Mononuclear cell (primary cell): ENCODE results near the gene TAAR5. TPM values are rescaled to one million over a fixed set of nuclear protein-coding genes. Genes with fewer than 3 reads are reported as not detected.
"Not testable (repeated sequence)": the region's sequence is repeated elsewhere in the genome, so short reads cannot be mapped to it uniquely, and the experiment has no call there.

Experiments
- H3K27me3 ChIP-seq: 2 replicates; pipeline ENCODE4 v1.6.0; 2011; ENCODE audit warnings: low read length, control low read depth; ENCODE audit not compliant: insufficient read depth
- H3K4me1 ChIP-seq: 2 replicates; pipeline ENCODE4 v1.5.1; 2011; ENCODE audit warnings: mild to moderate bottlenecking, low read length, control low read depth; ENCODE audit not compliant: insufficient read depth
- H3K4me3 ChIP-seq: 2 replicates; pipeline ENCODE4 v1.5.1; 2011; ENCODE audit warnings: mild to moderate bottlenecking, low read length, moderate library complexity
- H3K9me3 ChIP-seq: 2 replicates; pipeline ENCODE4 v1.5.1; 2011; ENCODE audit warnings: low read depth, mild to moderate bottlenecking, control low read depth, low read length
- total RNA-seq: library from RNA; depleted of rRNA; stranded (reverse); fragments of >200 nt; gene quantifications from one replicate; pipeline ENCODE4 v1.2.3, GENCODE V29; 2012

Gene TAAR5
- total RNA-seq, 1 donor, result not detected

DNA sequence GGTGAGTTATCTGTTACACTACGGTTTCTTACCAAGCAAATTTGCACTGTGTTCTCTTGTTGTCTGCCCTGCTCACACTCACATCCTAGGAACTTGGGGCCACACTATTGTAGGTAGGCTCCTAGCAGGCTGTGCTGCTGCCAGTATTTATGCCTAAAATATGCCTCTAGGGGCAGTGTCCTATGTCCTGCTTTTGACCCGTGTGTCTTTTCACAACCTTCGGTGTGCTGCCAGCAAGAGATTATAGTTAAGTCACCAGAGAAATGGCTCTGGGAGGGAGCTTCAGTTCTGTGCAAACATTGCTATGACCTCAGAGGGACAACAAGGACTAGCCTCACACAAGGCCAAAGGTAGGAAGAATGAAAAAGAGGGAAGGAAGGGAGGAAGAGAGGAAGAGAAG lies 8.9 kb upstream of the TAAR5 start:
- Histone ChIP-seq H3K9me3 (no peaks in the 10 kb centered on the region), H3K4me1 (no peaks in the 10 kb centered on the region), H3K27me3 (peaks cover 8% of the 10 kb centered on the region), H3K4me3 (no peak overlapping the region)

DNA sequence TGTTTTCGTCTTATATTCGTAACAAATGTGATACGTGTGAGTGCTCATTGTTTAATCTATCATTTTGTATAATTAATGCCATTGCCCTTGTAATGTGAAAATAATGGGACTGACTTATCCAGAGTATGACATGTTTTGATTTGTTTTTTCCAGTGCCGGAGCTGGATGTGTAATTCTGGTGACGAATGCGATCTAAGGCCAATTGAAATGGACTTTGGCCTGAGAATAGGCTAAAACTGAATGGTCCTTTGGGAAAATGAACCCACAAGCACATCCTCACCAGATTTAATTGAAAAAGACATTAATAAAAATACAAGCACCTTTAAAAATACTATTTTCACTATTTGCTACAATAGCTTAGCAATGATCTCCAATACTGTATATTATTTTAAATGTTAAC lies 6.7 kb upstream of the TAAR5 start:
- Histone ChIP-seq H3K9me3 (no peaks in the 10 kb centered on the region), H3K4me1 (peaks cover 13% of the 10 kb centered on the region), H3K27me3 (peaks cover 8% of the 10 kb centered on the region), H3K4me3 (no peak overlapping the region)

DNA sequence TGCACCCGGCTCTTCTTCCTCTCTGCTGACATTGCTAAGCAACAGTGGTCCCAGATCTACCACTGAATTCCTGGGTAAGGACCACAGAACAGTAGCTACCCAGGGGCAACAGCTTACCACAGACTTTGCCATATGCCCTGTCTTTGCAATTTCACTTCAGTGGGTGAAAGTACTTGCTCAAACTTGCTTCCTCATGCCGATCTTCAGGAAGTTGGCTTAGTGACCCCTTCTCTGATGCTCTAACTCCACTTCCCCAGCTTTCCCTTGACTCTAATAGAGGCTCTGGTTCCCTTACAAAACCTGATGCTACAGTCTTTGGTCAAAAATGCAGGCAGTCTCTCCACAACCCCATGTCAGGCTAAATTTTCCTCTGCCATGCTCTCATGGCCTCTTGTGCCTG lies 3.3 kb upstream of the TAAR5 start:
- no peak overlapping the region for H3K4me3 ChIP-seq
- H3K4me1 ChIP-seq, result peaks cover 13% of the 10 kb centered on the region
- peaks cover 3% of the 10 kb centered on the region for H3K27me3 ChIP-seq
- H3K9me3 ChIP-seq, result no peaks in the 10 kb centered on the region

DNA sequence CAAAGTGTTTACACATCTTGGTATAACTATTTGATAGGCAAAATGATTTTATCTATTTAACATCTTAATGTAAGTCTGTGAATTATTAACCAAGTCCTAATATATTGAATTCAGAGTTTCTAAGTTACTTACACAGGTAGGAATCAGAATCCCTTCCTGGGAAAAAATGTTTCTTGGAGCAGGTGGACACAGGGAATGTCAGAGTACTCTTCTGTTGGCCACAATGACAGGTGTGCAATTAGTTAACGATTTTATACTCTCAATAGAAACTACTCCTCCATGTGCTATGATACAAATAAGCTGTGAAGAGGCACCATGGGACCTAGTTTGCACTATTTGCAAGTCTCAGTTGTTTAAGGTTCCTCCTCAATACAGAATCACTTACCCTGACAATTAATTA lies 821 bp upstream of the TAAR5 start:
- Histone ChIP-seq H3K27me3 (no peaks in the 10 kb centered on the region), H3K4me3 (no peak overlapping the region), H3K4me1 (peaks cover 16% of the 10 kb centered on the region), H3K9me3 (no peaks in the 10 kb centered on the region)

DNA sequence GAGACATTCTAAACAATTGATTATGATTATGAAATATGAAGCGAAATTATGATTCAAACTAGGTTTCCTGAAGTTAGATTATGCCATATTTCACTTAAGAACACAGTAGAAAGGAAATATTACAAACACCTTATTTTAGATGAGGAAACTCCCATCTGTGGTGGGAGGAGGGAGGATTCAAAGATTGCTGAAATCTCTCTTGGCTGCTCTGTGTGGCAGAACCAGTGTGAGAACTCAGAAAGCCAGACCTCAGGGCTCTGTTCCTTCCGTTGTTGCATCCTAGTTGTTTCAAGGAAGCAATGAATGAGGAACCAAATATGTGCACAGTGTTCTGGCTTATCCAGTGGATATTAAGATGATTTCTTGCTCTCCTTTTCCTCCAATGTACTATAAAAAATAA lies 2.1 kb downstream of the TAAR5 start:
- no peaks in the 10 kb centered on the region for H3K9me3 ChIP-seq
- H3K4me1 ChIP-seq, result peaks cover 6% of the 10 kb centered on the region
- no peaks in the 10 kb centered on the region for H3K27me3 ChIP-seq
- H3K4me3 ChIP-seq, result no peak overlapping the region

DNA sequence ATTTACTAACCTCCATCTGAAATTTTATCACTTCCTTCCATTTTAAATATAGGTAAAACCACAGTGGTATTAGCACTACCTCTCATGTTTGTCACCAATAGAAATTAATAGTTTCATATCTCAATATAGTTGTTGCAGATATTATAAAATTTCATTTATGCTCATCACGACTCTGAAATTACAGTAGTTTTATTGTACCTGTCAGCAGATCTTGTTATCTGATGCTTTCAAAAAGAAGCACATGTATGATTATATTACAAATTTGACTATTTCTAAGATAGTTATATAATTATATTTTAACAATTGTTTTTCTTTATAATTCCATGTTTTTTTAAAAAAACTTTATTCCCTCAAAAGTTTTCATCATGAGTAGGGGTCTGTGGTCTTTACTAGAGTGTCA lies 4.8 kb downstream of the TAAR5 start:
- Histone ChIP-seq H3K27me3 (peaks cover 3% of the 10 kb centered on the region), H3K4me3 (no peak overlapping the region), H3K9me3 (no peaks in the 10 kb centered on the region), H3K4me1 (peaks cover 3% of the 10 kb centered on the region)

DNA sequence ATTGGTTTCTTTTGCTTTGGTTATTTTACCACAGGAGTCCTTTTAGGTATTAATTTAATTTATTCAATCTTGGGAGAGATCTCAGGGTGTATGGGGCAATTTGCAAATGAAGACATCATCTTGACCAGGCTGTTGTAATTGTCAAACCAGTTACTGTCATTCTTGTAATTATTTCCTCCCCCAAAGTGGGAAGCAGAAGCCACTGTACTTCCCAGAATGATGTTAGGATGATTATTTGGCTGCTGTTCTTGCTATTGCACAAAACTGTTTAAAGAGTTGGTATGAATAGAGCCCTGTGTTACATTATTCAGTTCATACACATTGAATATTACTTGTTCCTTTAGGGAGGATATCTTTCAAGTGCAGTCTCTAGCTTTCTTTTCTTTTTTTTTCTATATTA lies 17.8 kb downstream of the TAAR5 start:
- peaks cover 10% of the 10 kb centered on the region for H3K27me3 ChIP-seq
- no peaks in the 10 kb centered on the region for H3K9me3 ChIP-seq
- H3K4me1 ChIP-seq, result no peaks in the 10 kb centered on the region
- no peak overlapping the region for H3K4me3 ChIP-seq

DNA sequence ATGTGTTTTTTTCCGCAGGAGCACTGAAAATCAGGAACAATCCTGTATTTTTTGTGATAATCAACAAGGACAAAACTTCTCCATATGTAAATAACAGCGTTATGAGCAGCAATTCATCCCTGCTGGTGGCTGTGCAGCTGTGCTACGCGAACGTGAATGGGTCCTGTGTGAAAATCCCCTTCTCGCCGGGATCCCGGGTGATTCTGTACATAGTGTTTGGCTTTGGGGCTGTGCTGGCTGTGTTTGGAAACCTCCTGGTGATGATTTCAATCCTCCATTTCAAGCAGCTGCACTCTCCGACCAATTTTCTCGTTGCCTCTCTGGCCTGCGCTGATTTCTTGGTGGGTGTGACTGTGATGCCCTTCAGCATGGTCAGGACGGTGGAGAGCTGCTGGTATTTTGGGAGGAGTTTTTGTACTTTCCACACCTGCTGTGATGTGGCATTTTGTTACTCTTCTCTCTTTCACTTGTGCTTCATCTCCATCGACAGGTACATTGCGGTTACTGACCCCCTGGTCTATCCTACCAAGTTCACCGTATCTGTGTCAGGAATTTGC lies 19.2 kb downstream of the TAAR5 start, which contains the start of gene TAAR6:
TSS of gene TAAR6 (plus strand) at position 102 of the 557 bp plus-strand sequence. CDS start at position 102, 0 bp downstream.
- no peak within 1 kb of the TSS for H3K4me3 ChIP-seq

DNA sequence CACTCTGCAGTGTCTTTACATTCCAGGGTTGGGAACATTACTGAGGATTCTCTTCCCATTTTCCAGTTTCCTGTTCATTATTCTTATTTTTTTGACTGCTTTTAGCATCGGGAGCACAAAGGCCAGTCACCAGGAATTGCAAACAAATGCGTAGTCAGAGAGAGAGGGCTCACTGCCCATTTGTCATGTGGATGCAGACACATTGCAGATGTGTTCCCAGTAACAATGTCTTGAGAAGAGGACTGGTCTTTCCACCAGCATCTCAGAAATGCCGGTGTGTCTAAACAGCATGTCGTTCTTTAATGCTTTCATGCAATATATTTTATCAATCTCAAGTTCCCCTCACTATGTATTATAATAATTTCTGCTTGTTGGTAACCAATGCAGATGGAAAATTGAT lies 20.4 kb downstream of the TAAR5 start:
- H3K9me3 ChIP-seq, result no peaks in the 10 kb centered on the region
- peaks cover 10% of the 10 kb centered on the region for H3K27me3 ChIP-seq
- no peak overlapping the region for H3K4me3 ChIP-seq
- no peaks in the 10 kb centered on the region for H3K4me1 ChIP-seq

More for the DNA sequence above, 19.2 kb downstream of the TAAR5 start, which contains the start of gene TAAR6:
- no peaks in the 10 kb centered on the region for H3K4me1 ChIP-seq
- no peaks in the 10 kb centered on the region for H3K9me3 ChIP-seq
- H3K27me3 ChIP-seq, result peaks cover 10% of the 10 kb centered on the region

DNA sequence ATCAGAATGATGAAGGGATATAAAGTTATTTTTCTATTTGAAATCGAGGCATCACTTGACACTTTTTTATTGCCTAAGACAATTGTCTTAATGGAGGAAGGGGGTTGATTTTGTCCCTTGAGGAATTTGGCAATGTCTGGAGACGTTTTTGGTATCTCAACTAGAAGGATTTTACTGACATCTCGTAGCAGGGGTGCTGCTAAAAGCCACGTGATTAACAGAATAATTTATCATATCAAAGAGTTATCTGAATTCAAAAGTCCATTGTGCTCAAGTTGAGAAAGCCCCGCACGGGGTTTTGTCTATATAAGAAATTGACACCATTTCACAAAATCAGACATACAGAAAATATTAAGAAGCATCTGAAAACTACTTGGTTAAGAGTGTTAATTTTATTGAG lies 20.9 kb downstream of the TAAR5 start:
- no peaks in the 10 kb centered on the region for H3K4me1 ChIP-seq
- H3K27me3 ChIP-seq, result peaks cover 8% of the 10 kb centered on the region
- no peaks in the 10 kb centered on the region for H3K9me3 ChIP-seq
- no peak overlapping the region for H3K4me3 ChIP-seq

DNA sequence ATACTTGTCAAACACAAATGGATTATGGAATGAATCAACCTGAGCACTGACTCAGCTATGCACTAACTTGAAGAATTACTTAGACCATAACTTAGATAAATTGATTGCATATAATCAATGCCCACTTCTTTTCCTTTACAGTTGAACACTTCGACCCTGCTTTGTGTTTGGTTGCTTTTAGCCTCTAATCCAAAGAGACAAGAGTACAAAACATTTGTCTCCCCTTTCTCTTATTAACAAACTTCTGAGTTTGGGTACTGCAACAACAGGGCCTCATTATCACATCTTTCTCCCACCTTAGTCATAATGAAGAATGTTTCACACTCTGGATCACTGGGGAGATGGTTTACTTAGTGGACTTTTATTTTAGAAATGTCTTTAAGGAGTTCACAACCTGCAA lies 22.0 kb downstream of the TAAR5 start:
- no peak overlapping the region for H3K4me3 ChIP-seq
- peaks cover 10% of the 10 kb centered on the region for H3K27me3 ChIP-seq
- no peaks in the 10 kb centered on the region for H3K4me1 ChIP-seq
- H3K9me3 ChIP-seq, result no peaks in the 10 kb centered on the region

DNA sequence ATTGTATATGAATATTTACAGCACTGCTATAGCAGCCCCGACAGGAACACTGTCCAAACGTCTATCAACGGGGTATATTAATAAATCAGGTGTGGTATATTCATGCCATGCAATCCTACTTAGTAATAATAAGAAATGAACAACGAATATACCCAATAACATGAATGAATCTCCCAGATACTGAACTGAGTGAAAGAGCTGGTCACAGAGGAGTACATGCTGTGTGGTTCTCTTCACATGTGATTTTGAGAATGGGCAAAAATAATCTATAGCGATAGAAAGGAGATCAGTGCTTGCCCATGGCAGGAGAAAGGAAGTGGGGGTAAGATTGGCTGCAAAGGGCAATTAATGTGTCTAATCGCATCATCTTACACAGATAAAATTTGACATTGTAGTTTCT lies 23.1 kb downstream of the TAAR5 start:
- H3K4me1 ChIP-seq, result no peaks in the 10 kb centered on the region
- no peak overlapping the region for H3K4me3 ChIP-seq
- peaks cover 12% of the 10 kb centered on the region for H3K27me3 ChIP-seq
- H3K9me3 ChIP-seq, result no peaks in the 10 kb centered on the region

DNA sequence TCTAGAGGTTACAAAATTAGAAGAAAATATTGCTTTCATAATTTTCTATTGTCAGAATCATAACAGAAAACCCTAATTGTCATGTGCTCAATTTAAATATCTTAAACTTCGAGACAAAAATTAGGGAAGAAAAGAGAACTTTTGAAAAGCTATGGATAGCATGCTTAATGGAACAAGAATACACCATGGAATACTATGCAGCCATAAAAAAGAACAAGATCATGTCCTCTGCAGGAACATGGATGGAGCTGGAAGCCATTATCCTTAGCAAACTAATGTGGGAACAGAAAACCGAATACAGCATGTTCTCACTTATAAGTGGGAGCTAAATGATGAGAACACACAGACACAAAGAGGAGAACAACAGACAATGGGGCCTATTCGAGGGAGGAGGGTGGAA lies 29.5 kb downstream of the TAAR5 start:
- peaks cover 21% of the 10 kb centered on the region for H3K27me3 ChIP-seq
- not testable (repeated sequence) for H3K4me3 ChIP-seq, H3K4me1 ChIP-seq, H3K9me3 ChIP-seq

DNA sequence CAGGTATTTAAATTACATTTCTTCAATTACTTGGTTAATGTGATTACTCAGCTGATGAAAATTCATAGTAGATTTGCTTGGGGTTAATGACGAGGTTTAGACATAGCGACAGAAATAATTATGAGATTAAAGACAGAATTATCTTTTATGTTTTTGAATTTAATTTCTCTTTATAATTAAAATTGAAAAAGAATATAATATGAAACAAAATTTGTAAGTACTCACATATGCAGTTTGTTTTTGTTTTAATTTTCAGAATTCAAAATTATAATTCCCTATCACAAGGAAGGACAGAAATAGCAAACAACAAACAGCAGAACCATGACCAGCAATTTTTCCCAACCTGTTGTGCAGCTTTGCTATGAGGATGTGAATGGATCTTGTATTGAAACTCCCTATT lies 37.2 kb downstream of the TAAR5 start, which contains the start of gene TAAR8:
TSS of gene TAAR8 (plus strand) at position 301 of the 400 bp plus-strand sequence. CDS start at position 322, 21 bp downstream.
- Histone ChIP-seq H3K4me3 (no peak within 1 kb of the TSS), H3K27me3 (peaks cover 26% of the 10 kb centered on the region), H3K4me1 (no peaks in the 10 kb centered on the region), H3K9me3 (no peaks in the 10 kb centered on the region)

DNA sequence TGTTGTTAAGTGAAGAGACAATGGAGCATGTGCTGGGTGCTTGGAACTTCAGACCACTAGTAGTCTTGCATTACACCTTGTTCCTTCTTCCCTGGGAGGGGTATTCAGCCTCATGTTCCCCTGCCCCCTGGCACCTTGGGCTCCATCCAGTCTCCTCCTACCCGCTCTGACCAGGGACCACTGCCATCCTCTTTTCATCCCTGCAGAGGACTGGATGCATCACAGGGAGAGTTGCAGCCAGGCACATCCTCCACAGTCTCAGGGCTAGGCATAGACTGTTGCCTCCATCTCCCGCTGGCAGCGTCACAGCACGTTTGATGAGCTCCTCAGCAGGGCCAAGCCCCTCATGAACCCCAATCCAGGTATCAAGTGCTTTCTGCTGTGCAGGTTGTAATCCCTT lies 38.3 kb downstream of the TAAR5 start:
- no peaks in the 10 kb centered on the region for H3K4me1 ChIP-seq
- no peak overlapping the region for H3K4me3 ChIP-seq
- no peaks in the 10 kb centered on the region for H3K9me3 ChIP-seq
- peaks cover 16% of the 10 kb centered on the region for H3K27me3 ChIP-seq

DNA sequence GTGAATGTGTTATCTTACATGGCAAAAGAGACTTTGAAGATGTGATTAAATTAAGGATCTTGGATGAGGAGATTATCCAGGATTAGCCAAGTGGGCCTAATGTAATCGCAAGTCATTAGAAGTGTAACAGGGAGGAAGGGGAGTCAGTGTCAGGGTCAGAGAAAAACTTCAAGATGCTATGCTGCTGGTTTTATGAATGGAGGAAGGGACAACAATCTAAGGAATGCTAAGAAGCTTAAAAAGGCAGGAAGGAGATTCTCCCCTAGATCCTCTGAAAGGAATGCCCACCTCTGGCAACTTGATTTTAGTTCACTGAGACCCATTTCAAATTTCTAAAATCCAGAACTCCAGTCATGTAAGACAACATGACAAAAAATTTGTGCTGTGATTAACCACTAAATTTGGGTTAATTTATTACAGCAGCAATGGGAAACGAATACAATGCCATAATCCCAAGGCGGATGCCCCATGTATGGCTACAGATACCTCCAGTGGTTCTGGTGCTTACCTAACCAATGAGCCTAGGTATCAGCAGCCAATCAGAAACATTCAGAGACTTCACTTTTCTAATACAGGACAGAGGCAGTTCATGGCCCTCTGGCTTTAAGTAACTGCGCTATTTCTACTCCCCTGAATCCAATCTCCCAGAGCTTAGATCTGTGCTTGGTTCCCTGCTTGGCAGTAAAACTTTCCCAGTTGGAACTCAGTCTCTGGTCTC lies 40.6 kb downstream of the TAAR5 start:
- H3K9me3 ChIP-seq, result no peaks in the 10 kb centered on the region
- H3K4me1 ChIP-seq, result no peaks in the 10 kb centered on the region
- no peak overlapping the region for H3K4me3 ChIP-seq
- H3K27me3 ChIP-seq, result peaks cover 15% of the 10 kb centered on the region
